Aorta (tissue), 5 donors: ENCODE measurements around the gene SLC5A10. TPM values are rescaled to one million over a fixed set of nuclear protein-coding genes. Genes with fewer than 3 reads are reported as not detected.

Experiments used
- ATAC-seq: fragments of 200-7000 bp; cut with Tn5 transposase; one replicate; pipeline ENCODE4 v1.9.1; 2022; ENCODE audit warnings: moderate library complexity; ENCODE audit not compliant: low FRiP score
- DNase-seq, 2 donors: peaks; one replicate each; pipeline ENCODE4 v3.0.0-alpha.2; 2020
- H3K27ac ChIP-seq, 2 donors: one replicate each; pipeline ENCODE4 v1.5.1; 2013; ENCODE audit warnings: low read length in 2 of 2, mild to moderate bottlenecking in 2 of 2, moderate library complexity in 2 of 2, control low read depth in 1 of 2, inconsistent platforms in 1 of 2, low read depth in 1 of 2
- H3K27me3 ChIP-seq, 2 donors: one replicate each; pipeline ENCODE4 v1.6.1; 2013; ENCODE audit warnings: control low read depth in 1 of 2, low read length in 1 of 2, mild to moderate bottlenecking in 1 of 2, moderate library complexity in 1 of 2; ENCODE audit not compliant: insufficient read depth in 2 of 2, control insufficient read depth in 1 of 2
- H3K36me3 ChIP-seq, 2 donors: one replicate each; pipeline ENCODE4 v1.6.1; 2013; ENCODE audit warnings: control low read depth in 1 of 2, low read length in 1 of 2, mild to moderate bottlenecking in 1 of 2; ENCODE audit not compliant: insufficient read depth in 2 of 2, control insufficient read depth in 1 of 2
- H3K4me1 ChIP-seq, 2 donors: one replicate each; pipeline ENCODE4 v1.6.1; 2013; ENCODE audit warnings: low read length in 2 of 2, control low read depth in 1 of 2, mild to moderate bottlenecking in 1 of 2, moderate library complexity in 1 of 2; ENCODE audit not compliant: insufficient read depth in 2 of 2, control insufficient read depth in 1 of 2
- H3K4me3 ChIP-seq, 2 donors: one replicate each; pipeline ENCODE4 v1.5.1; 2013; ENCODE audit warnings: low read length in 2 of 2, control low read depth in 1 of 2, mild to moderate bottlenecking in 1 of 2
- H3K9me3 ChIP-seq: one replicate; pipeline ENCODE4 v1.6.1; 2013; ENCODE audit warnings: mild to moderate bottlenecking, low read length; ENCODE audit not compliant: control insufficient read depth
- WGBS, 2 donors: extraction: QIAGEN DNeasy Blood & Tissue Kit; methylation state at CpG; one replicate each; pipeline ENCODE4 v1.1.7; 2013; 5-methylcytosine and 5-hydroxymethylcytosine counted together
- intact Hi-C, 2 donors: fragments of 100-400 bp; cut with DNase I; formaldehyde crosslinking; loops; one replicate each; pipeline versions ENCODE4 v1.14.2 to v1.15.0; 2022
- polyA plus RNA-seq, 2 donors: library from polyadenylated mRNA; stranded (reverse); fragments of 200-250 nt; gene quantifications; one replicate each; pipeline ENCODE4 v1.2.3, GENCODE V29; 2013
- total RNA-seq, 2 donors: library from RNA; stranded (reverse); fragmentation: NEBNext Ultra II Directional; extraction: Animal tissue kit (Norgen Biotek cat#: 25700); gene quantifications; one replicate each; pipeline ENCODE4 v1.2.1, GENCODE V29; 2021
- donor health status: healthy with polysubstance abuse.
- donor health status: Bipolar disorder and iron deficiency.
- donor health status: DM: no; HTN: no; CAD: no.
- donor health status: DM: no; HTN: no; CAD: no.
- donor health status: DM: yes; HTN: yes; CAD: no.

The SLC5A10 gene
- total and polyA plus RNA-seq, 4 donors = 0.23 TPM; not detected in 3

DNA sequence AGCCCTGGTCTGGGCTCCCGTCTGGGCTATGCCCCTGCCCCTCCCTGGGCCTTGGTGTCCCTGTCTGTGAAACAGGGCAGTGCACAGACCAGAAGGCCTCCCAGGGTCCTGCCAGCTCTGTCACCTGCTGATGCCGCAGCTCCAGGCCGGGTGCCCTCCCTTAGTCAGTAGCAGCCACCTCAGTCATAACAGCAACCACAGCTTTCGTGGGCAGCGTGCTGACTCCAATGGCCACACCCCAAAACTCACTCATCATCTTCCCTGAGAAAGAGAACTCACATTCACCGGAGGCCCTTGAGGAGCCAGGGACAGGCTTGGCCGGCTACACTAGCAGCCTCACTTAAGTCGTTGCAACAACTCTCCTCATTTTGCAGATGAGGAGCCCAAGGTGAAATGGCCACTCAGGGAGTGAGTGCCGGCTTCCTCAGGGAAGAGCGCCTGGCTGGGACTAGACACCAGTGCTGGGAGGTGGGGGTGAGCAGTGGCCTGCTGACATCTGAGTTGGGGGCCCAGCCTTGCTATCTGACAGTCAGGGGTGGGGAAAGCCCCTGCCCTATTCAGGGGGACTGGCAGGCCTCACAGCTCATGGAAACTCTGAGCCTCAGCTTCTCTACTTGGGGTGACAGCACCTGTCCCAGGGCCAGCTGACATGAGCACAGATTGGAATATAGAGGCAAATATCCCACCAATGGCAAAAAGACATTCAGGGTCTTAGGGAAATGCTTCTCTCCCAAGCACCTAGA lies 22.6 kb downstream of the SLC5A10 start:
- H3K4me1 ChIP-seq = no peaks in the 10 kb centered on the region
- no peaks in the 10 kb centered on the region for H3K27me3 ChIP-seq
- no peak overlapping the region for H3K4me3 ChIP-seq
- ATAC-seq (no peak), DNase-seq (no peak)
- H3K27ac ChIP-seq = no peak overlapping the region
- no peaks in the 10 kb centered on the region for H3K9me3 ChIP-seq
- WGBS, 2 donors = 90 to 91% methylated on average over 10 of the region's 10 CpGs
- intact Hi-C loops = no loop called here
- H3K36me3 ChIP-seq = peaks cover 0 to 18% of the 10 kb centered on the region in 2 donors

GRCh38 chr17:18975597-18975996 lies 23.6 kb downstream of the SLC5A10 start:
- intact Hi-C loops = no loop called here
- no peak for ATAC-seq
- Histone ChIP-seq H3K27me3 (no peaks in the 10 kb centered on the region), H3K27ac (no peak overlapping the region), H3K4me1 (no peaks in the 10 kb centered on the region), H3K36me3 (peaks cover 0 to 18% of the 10 kb centered on the region in 2 donors), H3K9me3 (no peaks in the 10 kb centered on the region), H3K4me3 (no peak overlapping the region)
- DNase-seq = no peak
- WGBS, 2 donors = 94 to 96% methylated on average over 13 of the region's 13 CpGs

DNA sequence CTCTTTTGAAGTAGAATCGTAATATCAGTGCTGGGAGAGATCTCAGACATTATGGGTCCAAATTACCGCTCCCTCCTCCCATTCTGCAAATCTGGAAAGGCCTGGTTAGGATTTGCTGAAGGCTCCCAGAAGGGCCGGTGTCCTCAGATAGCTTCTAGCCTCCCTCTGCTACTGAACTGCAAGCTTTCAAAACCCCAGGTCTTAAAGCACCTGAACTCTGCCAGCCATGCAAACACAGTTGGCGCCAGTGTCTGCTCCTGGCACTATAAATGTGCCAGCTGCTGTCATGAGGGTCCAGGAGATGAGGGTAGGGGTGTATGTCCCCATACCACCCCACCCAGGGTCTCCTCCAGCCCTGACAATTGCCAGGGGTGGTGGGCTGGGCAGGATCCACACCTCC lies 24.2 kb downstream of the SLC5A10 start:
- Histone ChIP-seq H3K9me3 (no peaks in the 10 kb centered on the region), H3K36me3 (peaks cover 0 to 16% of the 10 kb centered on the region in 2 donors), H3K27me3 (no peaks in the 10 kb centered on the region), H3K4me1 (no peaks in the 10 kb centered on the region), H3K27ac (no peak overlapping the region), H3K4me3 (no peak overlapping the region)
- 85 to 86% methylated on average over 4 of the region's 4 CpGs for WGBS, 2 donors
- ATAC-seq = no peak
- DNase-seq = no peak
- intact Hi-C loops = no loop called here

DNA sequence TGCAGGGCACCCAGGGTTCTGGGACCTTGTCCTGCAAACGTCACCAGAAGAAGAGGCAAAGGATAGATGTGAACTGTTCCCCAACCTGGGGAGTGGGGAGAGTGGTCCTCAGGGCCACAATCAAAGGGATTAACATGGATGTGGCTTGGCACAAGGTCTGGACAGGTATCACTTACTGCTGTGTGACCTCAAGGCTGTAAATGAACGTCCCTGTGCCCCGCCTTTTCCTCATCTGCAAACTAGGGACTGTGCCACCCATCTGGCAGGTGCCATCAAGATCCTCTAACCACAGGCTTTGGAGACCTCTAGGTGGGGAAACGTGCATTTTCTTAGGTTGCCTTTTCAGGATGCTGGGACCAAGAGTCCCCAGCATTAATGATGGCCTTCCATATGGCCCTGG lies 25.1 kb downstream of the SLC5A10 start:
- H3K4me1 ChIP-seq = no peaks in the 10 kb centered on the region
- H3K4me3 ChIP-seq = no peak overlapping the region
- WGBS, 2 donors = 88 to 92% methylated on average over 4 of the region's 4 CpGs
- no peaks in the 10 kb centered on the region for H3K27me3 ChIP-seq
- H3K27ac ChIP-seq = no peak overlapping the region
- no peak for ATAC-seq
- no peak for DNase-seq
- H3K36me3 ChIP-seq = peaks cover 0 to 16% of the 10 kb centered on the region in 2 donors
- H3K9me3 ChIP-seq = no peaks in the 10 kb centered on the region
- intact Hi-C loops = no loop called here

DNA sequence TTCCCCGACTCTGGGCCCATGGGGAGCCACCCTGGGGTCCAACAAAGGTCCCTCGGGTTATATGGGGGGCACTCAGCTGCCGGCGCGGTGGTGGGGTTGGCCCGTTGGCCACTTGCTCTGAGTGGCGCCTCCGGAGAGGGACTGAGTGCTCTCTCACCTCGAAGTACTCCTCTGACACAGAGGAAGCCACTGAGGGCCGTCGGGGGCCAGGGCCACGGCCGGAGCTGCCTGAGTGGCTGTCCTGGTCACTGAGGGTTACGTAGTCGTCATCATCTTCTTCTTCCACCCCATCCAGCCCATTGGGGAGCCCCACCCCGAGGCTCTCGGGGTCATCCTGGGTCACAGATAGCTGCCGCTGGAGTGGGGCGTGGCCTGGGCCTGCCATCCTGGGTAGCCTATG lies 25.7 kb downstream of the SLC5A10 start:
- intact Hi-C loops = no loop called here
- Histone ChIP-seq H3K9me3 (no peaks in the 10 kb centered on the region), H3K27ac (no peak overlapping the region), H3K4me3 (no peak overlapping the region), H3K36me3 (peaks cover 0 to 16% of the 10 kb centered on the region in 2 donors), H3K4me1 (no peaks in the 10 kb centered on the region), H3K27me3 (no peaks in the 10 kb centered on the region)
- ATAC-seq = no peak
- WGBS, 2 donors = 91 to 93% methylated on average over 19 of the region's 19 CpGs
- DNase-seq = no peak

GRCh38 chr17:18978050-18978449 lies 26.1 kb downstream of the SLC5A10 start:
- no peak overlapping the region for H3K27ac ChIP-seq
- H3K4me3 ChIP-seq = no peak overlapping the region
- ATAC-seq (no peak), DNase-seq (no peak)
- 94% methylated on average over 13 of the region's 13 CpGs for WGBS, 2 donors
- H3K9me3 ChIP-seq = no peaks in the 10 kb centered on the region
- H3K4me1 ChIP-seq = no peaks in the 10 kb centered on the region
- H3K27me3 ChIP-seq = no peaks in the 10 kb centered on the region
- peaks cover 0 to 14% of the 10 kb centered on the region in 2 donors for H3K36me3 ChIP-seq
- intact Hi-C loops = no loop called here

- no peak for DNase-seq
- no peaks in the 10 kb centered on the region for H3K9me3 ChIP-seq
- ATAC-seq = no peak
- 93 to 94% methylated on average over 17 of the region's 17 CpGs for WGBS, 2 donors
- intact Hi-C loops = no loop called here
- H3K27me3 ChIP-seq = no peaks in the 10 kb centered on the region
- H3K4me1 ChIP-seq = no peaks in the 10 kb centered on the region
- H3K27ac ChIP-seq = no peak overlapping the region
- no peak overlapping the region for H3K4me3 ChIP-seq
- peaks cover 0 to 14% of the 10 kb centered on the region in 2 donors for H3K36me3 ChIP-seq
Observed at GRCh38 chr17:18978655-18979054, 26.7 kb downstream of the SLC5A10 start.

GRCh38 chr17:18980682-18981334 lies 28.8 kb downstream of the SLC5A10 start:
- Histone ChIP-seq H3K4me1 (no peaks in the 10 kb centered on the region), H3K27ac (no peak overlapping the region), H3K4me3 (no peak overlapping the region), H3K27me3 (no peaks in the 10 kb centered on the region), H3K9me3 (no peaks in the 10 kb centered on the region), H3K36me3 (peaks cover 0 to 14% of the 10 kb centered on the region in 2 donors)
- WGBS, 2 donors = 83 to 85% methylated on average over 13 of the region's 13 CpGs
- intact Hi-C loops = no loop called here
- ATAC-seq (no peak), DNase-seq (no peak)

DNA sequence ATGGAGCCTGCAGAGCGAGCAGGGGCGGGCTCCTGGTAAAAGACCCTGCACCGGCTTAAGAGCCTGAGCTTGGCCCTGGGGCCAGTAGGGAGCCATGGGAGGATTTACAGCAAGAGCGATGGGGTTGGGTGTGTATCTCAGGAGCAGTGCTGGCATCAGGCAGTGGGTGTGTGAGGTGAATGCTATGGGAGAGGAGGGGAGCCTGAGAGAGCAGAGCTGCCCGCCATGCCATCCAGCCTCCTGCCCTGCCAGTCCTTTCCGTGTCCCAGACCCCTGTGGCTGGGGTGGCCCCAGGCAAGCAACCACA lies 29.3 kb downstream of the SLC5A10 start:
- WGBS, 2 donors = 91 to 95% methylated on average over 6 of the region's 6 CpGs
- intact Hi-C loops = no loop called here
- no peak for DNase-seq
- Histone ChIP-seq H3K36me3 (peaks cover 0 to 14% of the 10 kb centered on the region in 2 donors), H3K27ac (no peak overlapping the region), H3K4me1 (no peaks in the 10 kb centered on the region), H3K9me3 (no peaks in the 10 kb centered on the region), H3K4me3 (no peak overlapping the region), H3K27me3 (no peaks in the 10 kb centered on the region)
- ATAC-seq = no peak
